Measurements from ENCODE around the gene RPS6KA4.
"Not testable (repeated sequence)": the region's sequence is repeated elsewhere in the genome, so short reads cannot be mapped to it uniquely, and the experiment has no call there.

Gene RPS6KA4

GRCh38 chr11:64358907-64359711 is at the start of gene RPS6KA4:
RPS6KA4 (plus strand) TSS chr11:64359162; CDS start chr11:64359236, 74 bp downstream.
- no peak for DNase-seq

DNA sequence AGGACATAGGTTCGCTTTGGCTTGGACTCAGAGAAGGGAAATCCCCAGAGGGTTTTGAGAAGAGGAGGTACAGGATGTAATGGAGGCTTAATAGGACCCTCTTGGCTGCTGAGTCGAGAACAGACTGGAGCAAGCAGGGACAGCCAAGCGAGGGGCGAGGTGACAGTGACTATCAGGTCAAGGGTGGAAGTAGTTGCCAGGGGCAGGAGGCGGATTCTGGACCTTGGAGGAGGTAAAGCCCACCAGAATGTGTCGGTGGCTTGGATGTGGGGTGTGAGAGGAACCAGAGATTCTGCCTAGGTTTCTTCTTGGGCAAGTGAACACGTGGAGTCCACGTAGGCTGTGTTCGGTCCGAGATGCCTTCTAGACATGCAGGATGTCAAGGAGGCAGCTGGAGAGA is 46.0 kb upstream of the RPS6KA4 start:
- no peak for DNase-seq

GRCh38 chr11:64313491-64314145 is 45.3 kb upstream of the RPS6KA4 start:
- no peak for DNase-seq

GRCh38 chr11:64314146-64314804 is 44.7 kb upstream of the RPS6KA4 start:
- no peak for DNase-seq

DNA sequence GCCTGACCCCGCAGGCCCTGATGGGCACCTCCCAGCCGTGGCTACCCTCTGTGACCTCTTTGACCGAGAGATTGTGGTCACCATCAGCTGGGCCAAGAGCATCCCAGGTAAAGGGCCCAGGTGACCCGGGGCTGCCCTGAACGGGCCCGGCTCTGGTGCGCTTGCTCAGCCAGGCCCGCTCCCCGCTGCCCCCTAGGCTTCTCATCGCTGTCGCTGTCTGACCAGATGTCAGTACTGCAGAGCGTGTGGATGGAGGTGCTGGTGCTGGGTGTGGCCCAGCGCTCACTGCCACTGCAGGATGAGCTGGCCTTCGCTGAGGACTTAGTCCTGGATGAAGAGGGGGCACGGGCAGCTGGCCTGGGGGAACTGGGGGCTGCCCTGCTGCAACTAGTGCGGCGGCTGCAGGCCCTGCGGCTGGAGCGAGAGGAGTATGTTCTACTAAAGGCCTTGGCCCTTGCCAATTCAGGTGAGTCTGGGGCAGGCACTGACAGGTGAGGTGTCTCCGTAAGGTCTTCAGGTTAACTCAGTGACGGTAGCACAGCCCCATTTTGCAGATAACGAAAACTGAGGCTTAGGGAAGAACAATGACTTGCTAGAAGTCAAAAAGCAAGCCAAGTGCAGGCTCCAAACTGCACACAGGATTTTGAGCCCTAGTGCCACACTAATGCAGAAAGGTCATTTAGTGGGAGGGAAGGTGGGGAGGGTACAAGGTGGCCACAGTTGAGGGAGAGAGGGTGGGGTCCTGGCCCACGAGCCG is 44.0 kb upstream of the RPS6KA4 start:
- no peak for DNase-seq

GRCh38 chr11:64315667-64316526 is 43.1 kb upstream of the RPS6KA4 start:
- not testable (repeated sequence) for DNase-seq

DNA sequence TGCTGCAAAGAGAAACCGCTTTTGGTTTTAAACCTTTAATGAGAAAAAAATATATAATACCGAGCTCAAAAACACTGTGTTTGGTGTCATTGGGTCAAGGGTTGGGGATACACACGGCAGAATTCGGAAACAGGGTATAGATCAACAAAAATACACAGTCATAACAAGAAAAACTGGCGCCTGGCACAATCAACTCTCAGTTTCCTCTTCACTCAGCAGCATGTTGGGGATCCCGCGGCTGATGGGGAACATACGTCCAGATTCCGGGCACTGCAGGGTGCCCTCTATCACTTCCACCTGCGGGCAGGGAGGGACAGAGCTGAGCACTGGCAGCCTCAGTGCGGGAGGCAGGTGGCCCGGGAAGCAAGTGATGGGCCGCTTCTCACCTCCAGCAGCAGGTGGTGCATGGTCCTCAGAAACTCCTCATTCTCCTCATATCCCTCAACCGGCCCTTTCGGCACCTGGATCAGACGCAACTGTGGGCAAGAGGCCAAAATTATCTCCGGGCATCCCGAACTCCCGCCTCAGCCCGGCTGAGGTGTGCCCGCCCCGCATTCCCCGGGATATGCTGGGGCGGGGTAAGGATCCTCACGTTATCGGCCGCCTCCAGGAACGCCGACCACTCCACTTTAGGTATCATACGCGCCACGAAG is 42.2 kb upstream of the RPS6KA4 start:
- DNase-seq = no peak

DNA sequence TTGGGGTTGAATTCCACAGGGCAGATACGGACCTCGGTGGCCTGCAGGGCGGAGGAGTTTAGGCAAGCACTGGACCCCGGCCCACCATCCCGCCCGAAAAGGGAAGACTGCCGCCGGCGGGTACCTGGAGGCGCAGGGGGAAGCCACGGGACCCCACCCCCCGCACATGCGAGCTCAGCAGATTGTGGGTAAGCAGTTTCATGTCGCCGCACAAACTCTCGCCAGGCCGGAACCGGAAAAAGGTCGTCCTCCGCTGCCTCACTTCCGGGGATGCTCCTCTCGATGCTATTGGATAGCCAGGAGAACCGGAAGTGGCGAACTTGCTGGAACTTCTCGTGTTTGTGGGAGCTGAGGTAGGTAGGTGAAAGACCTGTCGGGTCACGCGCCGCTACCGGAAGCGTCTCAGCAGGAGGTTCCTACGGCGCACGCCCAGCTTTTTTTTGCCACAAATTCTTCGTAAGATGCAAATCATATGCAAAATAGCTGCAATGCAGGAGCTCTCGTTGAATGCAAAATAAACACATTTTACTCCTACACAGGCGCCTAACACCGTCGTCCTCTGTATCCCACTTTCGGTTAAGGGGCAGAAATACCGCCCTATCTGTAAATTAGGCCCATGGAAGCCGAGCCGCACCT is 41.5 kb upstream of the RPS6KA4 start, which contains the start of gene TRMT112:
TSS of gene TRMT112 (minus strand) at position 235 of the 636 bp plus-strand sequence. CDS start at position 202, 33 bp downstream.
- peak; percentile 89 for DNase-seq

GRCh38 chr11:64317961-64318765 is 40.8 kb upstream of the RPS6KA4 start, which contains the start of gene PRDX5:
PRDX5 (plus strand) TSS chr11:64318121; CDS start chr11:64318216, 95 bp downstream.
- DNase-seq = peak; percentile 89

- DNase-seq = no peak
Measured at GRCh38 chr11:64318766-64319761, 39.9 kb upstream of the RPS6KA4 start.

- no peak for DNase-seq
Measured at GRCh38 chr11:64320556-64320955, 38.4 kb upstream of the RPS6KA4 start.

DNA sequence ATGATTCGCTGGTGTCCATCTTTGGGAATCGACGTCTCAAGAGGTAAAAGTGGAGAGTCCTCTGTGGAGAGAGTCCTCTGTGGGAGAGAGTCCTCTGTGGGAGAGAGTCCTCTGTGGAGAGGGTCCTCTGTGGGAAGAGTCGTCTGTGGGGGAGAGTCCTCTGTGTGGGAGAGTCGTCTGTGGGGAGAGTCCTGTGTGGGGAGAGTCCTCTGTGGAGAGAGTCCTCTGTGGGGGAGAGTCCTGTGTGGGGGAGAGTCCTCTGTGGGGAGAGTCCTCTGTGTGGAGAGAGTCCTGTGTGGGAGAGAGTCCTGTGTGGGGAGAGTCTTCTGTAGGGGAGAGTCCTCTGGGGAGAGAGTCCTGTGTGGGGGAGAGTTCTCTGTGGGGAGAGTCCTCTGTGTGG is 37.9 kb upstream of the RPS6KA4 start:
- no peak for DNase-seq

GRCh38 chr11:64321533-64321932 is 37.4 kb upstream of the RPS6KA4 start:
- DNase-seq = peak; percentile 43

DNA sequence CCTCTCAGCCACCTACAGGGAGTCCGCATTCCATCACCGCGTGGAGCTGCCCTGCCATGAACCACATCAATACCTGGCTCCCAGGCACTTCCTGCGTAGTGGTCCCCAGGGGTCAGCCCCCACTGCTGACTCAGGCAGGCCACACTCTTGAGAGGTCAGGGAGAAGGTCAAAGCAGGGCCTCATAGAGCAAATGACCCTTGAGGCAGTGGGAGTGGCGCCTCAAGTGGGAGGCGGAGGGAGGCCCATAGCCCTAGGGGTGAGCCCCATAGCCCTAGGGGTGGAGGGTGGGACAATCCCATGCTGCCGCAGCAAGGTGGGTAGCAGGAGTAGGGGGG is 36.1 kb upstream of the RPS6KA4 start:
- DNase-seq = no peak

DNA sequence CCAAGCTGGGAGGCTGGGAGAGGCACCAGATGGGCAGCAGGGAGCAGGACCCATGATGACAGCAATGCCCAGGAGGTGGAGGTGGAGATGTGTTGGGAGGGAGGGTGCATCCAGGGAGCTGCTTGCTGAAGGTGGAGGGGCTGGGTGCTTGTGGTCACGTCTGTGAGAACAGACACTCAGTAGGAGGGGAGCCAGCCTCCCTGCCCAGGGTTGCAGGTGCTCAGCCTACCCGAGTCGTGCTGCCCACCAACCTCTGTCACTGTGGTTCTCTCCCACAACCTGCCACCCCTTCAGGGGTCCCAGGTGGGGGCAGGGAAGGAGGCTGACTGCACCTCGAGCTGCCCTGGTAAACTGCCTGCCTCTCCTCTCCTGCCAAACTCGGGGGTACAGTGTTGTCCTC is 35.6 kb upstream of the RPS6KA4 start:
- no peak for DNase-seq

DNA sequence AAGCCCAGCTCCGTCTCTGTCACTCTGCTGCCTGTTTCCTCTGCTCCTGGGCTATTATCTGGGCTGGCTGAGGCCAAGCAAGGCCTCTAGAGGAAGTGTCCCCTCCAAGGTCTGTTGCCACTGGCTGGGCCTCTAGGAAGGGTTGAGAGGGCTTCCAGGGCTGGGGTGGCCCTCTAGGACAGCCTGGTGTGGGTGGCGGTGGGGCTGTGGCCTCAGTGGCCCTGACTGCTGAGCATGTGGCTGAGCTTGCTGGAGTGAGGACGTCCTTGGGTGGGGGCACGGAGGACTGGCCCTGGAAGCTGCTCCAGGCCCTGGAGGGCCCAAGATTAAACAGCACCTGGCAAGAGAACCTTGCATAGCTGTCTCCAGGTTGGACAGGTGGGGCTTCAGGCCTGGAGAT is 35.0 kb upstream of the RPS6KA4 start:
- not testable (repeated sequence) for DNase-seq

DNA sequence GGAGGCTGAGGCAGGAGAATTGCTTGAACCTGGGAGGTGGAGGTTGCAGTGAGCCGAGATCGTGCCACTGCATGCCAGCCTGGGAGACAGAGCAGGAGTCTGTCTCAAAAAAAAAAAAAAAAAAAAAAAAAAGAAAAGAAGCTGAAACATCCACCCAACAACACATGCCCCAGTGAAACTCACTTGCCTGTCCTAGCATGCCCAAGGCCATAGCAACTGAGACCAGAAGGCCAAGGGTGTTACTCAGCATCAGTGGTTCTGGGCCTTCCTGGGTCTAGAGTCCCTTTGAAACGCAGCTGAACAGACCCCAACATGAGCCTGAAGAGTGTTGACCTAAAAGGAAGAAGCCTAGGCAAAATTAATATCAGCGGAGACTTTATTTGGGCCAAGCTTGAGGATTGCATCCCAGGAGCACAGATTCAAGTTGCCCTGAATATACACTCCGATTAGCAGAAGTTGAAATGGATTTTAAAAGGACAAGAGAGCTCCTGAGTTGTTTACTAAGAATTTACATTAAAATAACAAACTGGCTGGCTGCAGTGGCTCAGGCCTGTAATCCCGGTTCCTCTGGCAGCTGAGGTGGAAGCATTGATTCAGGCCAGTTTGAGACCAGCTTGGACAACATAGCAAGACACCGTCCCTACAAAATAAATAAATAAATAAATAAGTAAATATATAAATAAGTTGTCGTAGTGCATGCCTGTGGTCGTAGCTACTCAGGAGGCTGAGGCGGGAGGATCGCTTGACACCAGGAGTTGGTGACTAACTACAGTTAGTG is 34.1 kb upstream of the RPS6KA4 start:
- DNase-seq = no peak

GRCh38 chr11:64327375-64327774 is 31.6 kb upstream of the RPS6KA4 start:
- no peak for DNase-seq

Data from NCI-H2107 (cell line).